ENCODE data around the gene TINAGL1. TPM values are rescaled to one million over a fixed set of nuclear protein-coding genes. Genes with fewer than 3 reads are reported as not detected.

Gene TINAGL1
- total RNA-seq, 1 donor from 2014 or later, result 1,807 TPM

DNA sequence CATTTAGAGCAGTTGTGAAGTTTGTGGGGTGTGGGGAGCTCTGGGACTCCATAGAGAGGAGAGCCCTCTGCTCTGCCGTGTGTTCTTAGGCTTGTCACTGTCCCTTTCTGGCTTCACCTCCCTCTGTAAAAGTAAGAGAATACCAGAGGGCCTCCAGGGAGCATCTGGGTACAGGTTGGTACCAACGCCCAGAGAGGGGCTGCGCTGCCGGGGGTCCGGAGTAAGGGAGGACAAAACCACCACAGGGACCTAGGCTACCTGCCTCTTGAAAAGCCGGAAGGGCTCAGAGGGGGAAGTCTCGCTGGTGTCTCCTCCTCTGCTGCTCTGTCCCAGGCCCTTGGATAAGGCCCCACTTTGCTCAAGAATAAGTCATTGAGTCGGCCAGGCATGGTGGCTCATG, 3.1 kb upstream of the TINAGL1 start:
- Histone ChIP-seq H3K27ac (peak overlapping the region; percentile 93 to 97), H3K9me3 (no peaks in the 10 kb centered on the region), H3K4me1 (peaks cover 18 to 49% of the 10 kb centered on the region in 2 donors), H3K36me3 (no peaks in the 10 kb centered on the region), H3K4me3 (no peak overlapping the region), H3K27me3 (no peaks in the 10 kb centered on the region)
- intact Hi-C loops (cut with DNase I), result no loop called here
- peak in 1 of 2 donors; percentile 58 for DNase-seq (ENCODE audit: low spot score in 2 of 2)
- TF ChIP-seq, protein P1, sequence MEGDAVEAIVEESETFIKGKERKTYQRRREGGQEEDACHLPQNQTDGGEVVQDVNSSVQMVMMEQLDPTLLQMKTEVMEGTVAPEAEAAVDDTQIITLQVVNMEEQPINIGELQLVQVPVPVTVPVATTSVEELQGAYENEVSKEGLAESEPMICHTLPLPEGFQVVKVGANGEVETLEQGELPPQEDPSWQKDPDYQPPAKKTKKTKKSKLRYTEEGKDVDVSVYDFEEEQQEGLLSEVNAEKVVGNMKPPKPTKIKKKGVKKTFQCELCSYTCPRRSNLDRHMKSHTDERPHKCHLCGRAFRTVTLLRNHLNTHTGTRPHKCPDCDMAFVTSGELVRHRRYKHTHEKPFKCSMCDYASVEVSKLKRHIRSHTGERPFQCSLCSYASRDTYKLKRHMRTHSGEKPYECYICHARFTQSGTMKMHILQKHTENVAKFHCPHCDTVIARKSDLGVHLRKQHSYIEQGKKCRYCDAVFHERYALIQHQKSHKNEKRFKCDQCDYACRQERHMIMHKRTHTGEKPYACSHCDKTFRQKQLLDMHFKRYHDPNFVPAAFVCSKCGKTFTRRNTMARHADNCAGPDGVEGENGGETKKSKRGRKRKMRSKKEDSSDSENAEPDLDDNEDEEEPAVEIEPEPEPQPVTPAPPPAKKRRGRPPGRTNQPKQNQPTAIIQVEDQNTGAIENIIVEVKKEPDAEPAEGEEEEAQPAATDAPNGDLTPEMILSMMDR (IDR thresholded peaks at IDR 0.05), result no peak

DNA sequence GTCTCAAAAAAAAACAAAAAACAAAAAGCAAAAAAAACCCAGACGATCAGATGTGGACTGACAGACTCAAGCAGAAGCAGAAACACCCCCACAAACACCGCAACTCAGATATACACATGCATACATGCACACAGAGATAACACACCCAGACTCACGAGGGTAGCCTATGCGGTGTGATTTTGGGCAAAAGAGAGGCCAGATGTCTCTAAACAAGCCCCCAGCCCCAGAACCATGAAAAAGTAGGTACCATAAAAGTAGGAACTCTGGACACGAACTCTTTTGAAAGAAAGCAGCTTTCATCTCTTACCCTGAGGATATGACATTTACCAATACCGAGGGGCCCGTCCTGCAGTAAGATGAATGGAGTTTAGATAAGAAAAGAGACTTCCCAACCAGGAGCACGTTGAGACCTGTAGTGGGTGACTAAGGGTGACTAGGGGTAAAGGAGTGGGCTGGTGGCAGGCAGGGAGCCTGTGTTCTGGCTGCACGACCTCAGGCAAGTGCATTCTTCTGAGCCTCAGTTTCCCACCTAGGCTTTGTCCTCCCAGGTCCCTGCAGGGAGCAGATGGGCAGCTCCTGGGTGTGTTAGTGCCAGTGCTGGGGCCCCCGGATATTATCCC, 1.5 kb upstream of the TINAGL1 start:
- peak overlapping the region; percentile 93 to 97 for H3K27ac ChIP-seq
- H3K4me1 ChIP-seq, result peaks cover 18 to 38% of the 10 kb centered on the region in 2 donors
- H3K36me3 ChIP-seq, result no peaks in the 10 kb centered on the region
- H3K4me3 ChIP-seq, result peak overlapping the region; percentile 3 to 89
- no peaks in the 10 kb centered on the region for H3K27me3 ChIP-seq
- TF ChIP-seq, protein P1 (IDR thresholded peaks at IDR 0.05), result no peak
- H3K9me3 ChIP-seq, result no peaks in the 10 kb centered on the region
- intact Hi-C loops (cut with DNase I), result loop anchor here (2.0 kb wide), 1 partner anchor 14 kb away; no protein-coding TSS in a partner anchor
- DNase-seq (ENCODE audit: low spot score in 2 of 2), result no peak

DNA sequence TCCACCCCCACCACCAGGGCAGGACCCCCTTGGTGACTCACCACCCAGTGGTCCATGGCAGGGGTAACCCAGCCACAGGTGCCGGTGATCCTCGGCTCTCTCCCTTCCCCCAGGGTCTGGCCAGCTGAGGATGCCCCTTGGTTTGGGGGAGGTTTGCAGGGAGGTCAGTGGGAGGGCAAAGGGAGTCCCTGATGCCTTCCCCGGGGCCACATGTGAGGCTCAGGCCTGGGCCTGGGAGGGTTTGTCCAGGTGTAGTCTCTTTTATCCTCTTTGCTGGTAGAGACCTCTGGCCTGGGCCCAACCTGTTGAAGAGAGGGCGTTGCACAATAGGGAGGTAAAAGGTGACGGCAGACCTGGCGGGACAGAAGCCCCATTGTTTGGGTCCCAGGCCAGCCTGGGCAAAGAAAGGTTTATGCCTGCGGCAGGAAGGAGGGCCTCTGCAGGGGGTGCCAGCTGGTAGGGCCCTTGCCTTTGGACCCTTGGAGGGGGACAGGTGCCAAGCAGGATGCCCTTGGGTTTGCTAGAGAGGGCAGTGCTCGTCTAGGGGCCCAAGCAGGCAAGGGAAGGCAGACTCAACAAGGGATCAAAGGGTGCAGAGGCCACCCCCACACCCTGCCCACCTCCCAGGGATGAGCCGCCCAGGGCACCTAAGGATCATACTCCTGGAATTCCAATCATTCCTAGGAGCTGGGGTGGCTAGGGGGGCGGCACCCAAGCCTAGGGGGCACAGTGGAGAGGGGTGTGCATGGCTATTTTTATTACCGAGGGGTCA, 760 bp upstream of the TINAGL1 start:
- H3K4me1 ChIP-seq, result peaks cover 18 to 38% of the 10 kb centered on the region in 2 donors
- DNase-seq (ENCODE audit: low spot score in 2 of 2), result no peak
- intact Hi-C loops (cut with DNase I), result loop anchor here (2.0 kb wide), 2 partner anchors 13 to 69 kb away; partner anchors contain the start of gene PEF1
- peak overlapping the region; percentile 55 to 89 for H3K4me3 ChIP-seq
- H3K27ac ChIP-seq, result peak overlapping the region; percentile 93 to 97
- no peaks in the 10 kb centered on the region for H3K9me3 ChIP-seq
- H3K27me3 ChIP-seq, result no peaks in the 10 kb centered on the region
- TF ChIP-seq, protein P1 (IDR thresholded peaks at IDR 0.05), result no peak
- H3K36me3 ChIP-seq, result no peaks in the 10 kb centered on the region

DNA sequence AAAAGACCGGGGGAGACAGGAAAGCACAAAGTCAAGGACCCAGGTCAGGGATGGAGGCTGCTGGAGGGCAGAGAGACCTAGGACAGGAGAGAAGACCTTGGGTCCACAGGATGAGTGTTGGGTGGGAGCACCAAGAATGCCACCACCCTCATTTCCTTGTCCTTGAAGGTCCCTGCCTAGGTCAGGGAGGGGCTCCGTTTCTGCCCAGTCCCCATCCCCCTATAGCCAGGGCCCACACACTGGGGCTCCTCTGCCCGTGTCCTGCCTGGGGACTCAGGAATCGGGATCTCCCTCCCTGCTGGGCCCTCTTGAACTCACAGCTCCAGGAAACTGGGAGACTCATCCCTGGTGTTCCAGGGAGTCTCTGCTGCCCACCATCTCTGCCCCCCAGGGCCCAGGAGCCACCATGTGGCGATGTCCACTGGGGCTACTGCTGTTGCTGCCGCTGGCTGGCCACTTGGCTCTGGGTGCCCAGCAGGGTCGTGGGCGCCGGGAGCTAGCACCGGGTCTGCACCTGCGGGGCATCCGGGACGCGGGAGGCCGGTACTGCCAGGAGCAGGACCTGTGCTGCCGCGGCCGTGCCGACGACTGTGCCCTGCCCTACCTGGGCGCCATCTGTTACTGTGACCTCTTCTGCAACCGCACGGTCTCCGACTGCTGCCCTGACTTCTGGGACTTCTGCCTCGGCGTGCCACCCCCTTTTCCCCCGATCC, 584 bp downstream of the TINAGL1 start:
- no peak for DNase-seq (ENCODE audit: low spot score in 2 of 2)
- Histone ChIP-seq H3K36me3 (peaks cover 0 to 7% of the 10 kb centered on the region in 2 donors), H3K9me3 (no peaks in the 10 kb centered on the region), H3K4me3 (peak overlapping the region; percentile 55 to 89), H3K27ac (peak overlapping the region; percentile 93 to 97), H3K27me3 (no peaks in the 10 kb centered on the region), H3K4me1 (peaks cover 18 to 44% of the 10 kb centered on the region in 2 donors)
- intact Hi-C loops (cut with DNase I), result loop anchor here (2.0 kb wide), 1 partner anchor 68 kb away; the partner anchor contains the start of gene PEF1
- TF ChIP-seq, protein P1 (IDR thresholded peaks at IDR 0.05), result no peak

DNA sequence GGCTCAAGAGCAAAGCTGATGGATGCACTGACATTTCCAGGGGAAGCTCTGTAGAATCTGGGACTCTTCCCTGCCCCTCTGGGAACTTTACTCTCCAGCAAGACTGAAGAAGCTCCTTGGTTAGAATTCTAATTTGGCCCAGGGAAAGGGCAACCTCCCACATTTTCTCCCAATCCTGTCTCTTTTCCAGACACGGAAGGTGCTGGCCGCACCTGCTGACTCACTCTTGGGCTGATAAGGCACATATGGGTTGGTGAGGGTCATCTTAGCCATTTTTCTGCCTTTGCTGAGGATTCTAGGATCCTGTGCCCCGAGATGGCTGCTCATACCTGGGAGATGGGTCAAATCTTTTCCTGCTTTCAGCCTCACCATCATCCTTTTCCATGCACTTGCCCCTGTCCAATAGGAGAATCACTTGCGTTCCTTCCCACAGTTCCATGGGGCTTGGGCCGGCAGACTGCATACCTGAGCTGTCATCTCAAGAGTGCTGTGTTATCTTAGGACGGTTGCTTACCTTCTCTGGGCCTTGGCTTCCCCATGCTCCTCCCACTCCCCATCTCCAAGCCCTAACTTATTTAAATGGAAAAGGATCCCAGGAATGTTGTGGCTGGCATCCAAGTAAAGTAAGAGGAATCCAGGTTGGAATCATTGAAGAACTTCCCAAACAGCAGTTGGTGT, 1.3 kb downstream of the TINAGL1 start:
- H3K9me3 ChIP-seq, result no peaks in the 10 kb centered on the region
- peaks cover 0 to 12% of the 10 kb centered on the region in 2 donors for H3K36me3 ChIP-seq
- peaks cover 24 to 46% of the 10 kb centered on the region in 2 donors for H3K4me1 ChIP-seq
- peak overlapping the region; percentile 55 to 89 for H3K4me3 ChIP-seq
- DNase-seq (ENCODE audit: low spot score in 2 of 2), result peak in 1 of 2 donors; percentile 63
- peak overlapping the region; percentile 93 to 97 for H3K27ac ChIP-seq
- intact Hi-C loops (cut with DNase I), result loop anchor here (2.0 kb wide), 1 partner anchor 67 kb away; the partner anchor contains the start of gene PEF1
- H3K27me3 ChIP-seq, result no peaks in the 10 kb centered on the region
- TF ChIP-seq, protein P1 (IDR thresholded peaks at IDR 0.05), result no peak
